Measurements from ENCODE around the gene HAUS3.

HAUS3 gene

GRCh38 chr4:2179717-2180116 lies 62.2 kb downstream of the HAUS3 start:
- no peak for ATAC-seq
- TF ChIP-seq ZFP30 (CRISPR knock-in tag; IDR thresholded peaks at IDR 0.05), result no peak
- TF ChIP-seq BACH2 (CRISPR knock-in tag; IDR thresholded peaks at IDR 0.05; ENCODE audit: borderline replicate concordance), result no peak
- no peak for TF ChIP-seq ZNF8 (CRISPR knock-in tag; IDR thresholded peaks at IDR 0.05)
- no peak for TF ChIP-seq ZNF565 (CRISPR knock-in tag; conservative IDR thresholded peaks at IDR 0.05; ENCODE audit: low read depth)
- no peak for TF ChIP-seq OSR1 (CRISPR knock-in tag; IDR thresholded peaks at IDR 0.05)
- TF ChIP-seq CSDC2 (CRISPR knock-in tag; IDR thresholded peaks at IDR 0.05), result no peak
- no peak for TF ChIP-seq PPARA (CRISPR knock-in tag; IDR thresholded peaks at IDR 0.05; ENCODE audit: borderline replicate concordance)
- no peak for TF ChIP-seq ESRRG (CRISPR knock-in tag; IDR thresholded peaks at IDR 0.05)
- no peak for TF ChIP-seq TSHZ2 (CRISPR knock-in tag; IDR thresholded peaks at IDR 0.05)
- TF ChIP-seq GLIS3 (CRISPR knock-in tag; IDR thresholded peaks at IDR 0.05), result no peak
- no peak for TF ChIP-seq CREB5 (CRISPR knock-in tag; IDR thresholded peaks at IDR 0.05; ENCODE audit: low read depth)
- TF ChIP-seq CSRNP3 (CRISPR knock-in tag; IDR thresholded peaks at IDR 0.05), result no peak

GRCh38 chr4:2178986-2179385 lies 62.9 kb downstream of the HAUS3 start:
- TF ChIP-seq ZFP3 (CRISPR knock-in tag; IDR thresholded peaks at IDR 0.05) (no peak), TOX (CRISPR knock-in tag; IDR thresholded peaks at IDR 0.05; ENCODE audit: borderline replicate concordance) (no peak), RARB (CRISPR knock-in tag; IDR thresholded peaks at IDR 0.05) (no peak), ESRRG (CRISPR knock-in tag; IDR thresholded peaks at IDR 0.05) (no peak), GLIS3 (CRISPR knock-in tag; IDR thresholded peaks at IDR 0.05) (no peak), OSR1 (CRISPR knock-in tag; IDR thresholded peaks at IDR 0.05) (no peak), SNAI2 (CRISPR knock-in tag; IDR thresholded peaks at IDR 0.05) (no peak), TCF4 (CRISPR knock-in tag; IDR thresholded peaks at IDR 0.05; ENCODE audit: borderline replicate concordance) (no peak), PATZ1 (CRISPR knock-in tag; IDR thresholded peaks at IDR 0.05; ENCODE audit: borderline replicate concordance) (no peak), ZFP30 (CRISPR knock-in tag; IDR thresholded peaks at IDR 0.05) (no peak), CREB5 (CRISPR knock-in tag; IDR thresholded peaks at IDR 0.05; ENCODE audit: low read depth) (no peak), CSRNP3 (CRISPR knock-in tag; IDR thresholded peaks at IDR 0.05) (no peak), ZC3H10 (CRISPR knock-in tag; IDR thresholded peaks at IDR 0.05) (no peak), ZNF8 (CRISPR knock-in tag; IDR thresholded peaks at IDR 0.05) (no peak), POU6F1 (CRISPR knock-in tag; IDR thresholded peaks at IDR 0.05; ENCODE audit: borderline replicate concordance, low read depth) (no peak)
- ATAC-seq, result no peak

Data from SK-N-SH treated with all-trans-retinoic acid at 6 μM for 48 hours (cell line).